Spleen (tissue), 7 donors: Measurements from ENCODE around the gene AGBL1.

Experiments used
- CTCF ChIP-seq, 11 experiments: fragments of 200-600 bp in 7 of 11; fragments of 450-650 bp in 4 of 11; sonication (generic) in 4 of 11; IDR thresholded peaks in 8 of 11; conservative IDR thresholded peaks in 3 of 11; 1 replicate in 7 of 11; 2 replicates in 4 of 11; pipeline versions ENCODE4 v1.4.0 to v1.8.0; 2016 to 2021; ENCODE audit warnings: antibody characterized with exemption in 11 of 11, inconsistent platforms in 4 of 11, mild to moderate bottlenecking in 1 of 11
- POLR2A ChIP-seq, 3 donors: fragments of 450-650 bp; IDR thresholded peaks; one replicate each; pipeline ENCODE4 v1.5.1; 2017; ENCODE audit warnings: antibody characterized with exemption in 3 of 3, mild to moderate bottlenecking in 1 of 3
- donor health status: DM: no; HTN: no; CAD: no; lungs with moderate emphysema.
- donor health status: DM: no; HTN: no; CAD: no.
- donor health status: DM: no; HTN: no; CAD: no.

- no peak for TF ChIP-seq CTCF (IDR thresholded peaks at IDR 0.05 in 8 of 11, conservative IDR thresholded peaks at IDR 0.05 in 3 of 11)
- TF ChIP-seq POLR2A (IDR thresholded peaks at IDR 0.05), result no peak
These were observed 269.9 kb downstream of the AGBL1 start for GRCh38 chr15:86349565-86349964.
